Measurements from ENCODE around the gene SNX20.

SNX20 gene

GRCh38 chr16:50622643-50623369, 58.3 kb downstream of the SNX20 start (continued):
- TF ChIP-seq, protein P1, sequence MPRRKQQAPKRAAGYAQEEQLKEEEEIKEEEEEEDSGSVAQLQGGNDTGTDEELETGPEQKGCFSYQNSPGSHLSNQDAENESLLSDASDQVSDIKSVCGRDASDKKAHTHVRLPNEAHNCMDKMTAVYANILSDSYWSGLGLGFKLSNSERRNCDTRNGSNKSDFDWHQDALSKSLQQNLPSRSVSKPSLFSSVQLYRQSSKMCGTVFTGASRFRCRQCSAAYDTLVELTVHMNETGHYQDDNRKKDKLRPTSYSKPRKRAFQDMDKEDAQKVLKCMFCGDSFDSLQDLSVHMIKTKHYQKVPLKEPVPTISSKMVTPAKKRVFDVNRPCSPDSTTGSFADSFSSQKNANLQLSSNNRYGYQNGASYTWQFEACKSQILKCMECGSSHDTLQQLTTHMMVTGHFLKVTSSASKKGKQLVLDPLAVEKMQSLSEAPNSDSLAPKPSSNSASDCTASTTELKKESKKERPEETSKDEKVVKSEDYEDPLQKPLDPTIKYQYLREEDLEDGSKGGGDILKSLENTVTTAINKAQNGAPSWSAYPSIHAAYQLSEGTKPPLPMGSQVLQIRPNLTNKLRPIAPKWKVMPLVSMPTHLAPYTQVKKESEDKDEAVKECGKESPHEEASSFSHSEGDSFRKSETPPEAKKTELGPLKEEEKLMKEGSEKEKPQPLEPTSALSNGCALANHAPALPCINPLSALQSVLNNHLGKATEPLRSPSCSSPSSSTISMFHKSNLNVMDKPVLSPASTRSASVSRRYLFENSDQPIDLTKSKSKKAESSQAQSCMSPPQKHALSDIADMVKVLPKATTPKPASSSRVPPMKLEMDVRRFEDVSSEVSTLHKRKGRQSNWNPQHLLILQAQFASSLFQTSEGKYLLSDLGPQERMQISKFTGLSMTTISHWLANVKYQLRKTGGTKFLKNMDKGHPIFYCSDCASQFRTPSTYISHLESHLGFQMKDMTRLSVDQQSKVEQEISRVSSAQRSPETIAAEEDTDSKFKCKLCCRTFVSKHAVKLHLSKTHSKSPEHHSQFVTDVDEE (CRISPR knock-in tag; IDR thresholded peaks at IDR 0.05): no peak
- TF ChIP-seq TCF4 (CRISPR knock-in tag; IDR thresholded peaks at IDR 0.05; ENCODE audit: borderline replicate concordance): no peak

- ATAC-seq: no peak
Observed at GRCh38 chr16:50622029-50622428, 59.1 kb downstream of the SNX20 start.

More at GRCh38 chr16:50622029-50622428, 59.1 kb downstream of the SNX20 start:
- TF ChIP-seq CSDC2 (CRISPR knock-in tag; IDR thresholded peaks at IDR 0.05) (no peak), SNAI2 (CRISPR knock-in tag; IDR thresholded peaks at IDR 0.05) (no peak), ZNF565 (CRISPR knock-in tag; conservative IDR thresholded peaks at IDR 0.05; ENCODE audit: low read depth) (no peak), POU6F1 (CRISPR knock-in tag; IDR thresholded peaks at IDR 0.05; ENCODE audit: borderline replicate concordance, low read depth) (no peak), ISL1 (CRISPR knock-in tag; IDR thresholded peaks at IDR 0.05) (no peak), BACH2 (CRISPR knock-in tag; IDR thresholded peaks at IDR 0.05; ENCODE audit: borderline replicate concordance) (no peak)
- TF ChIP-seq, protein P2, sequence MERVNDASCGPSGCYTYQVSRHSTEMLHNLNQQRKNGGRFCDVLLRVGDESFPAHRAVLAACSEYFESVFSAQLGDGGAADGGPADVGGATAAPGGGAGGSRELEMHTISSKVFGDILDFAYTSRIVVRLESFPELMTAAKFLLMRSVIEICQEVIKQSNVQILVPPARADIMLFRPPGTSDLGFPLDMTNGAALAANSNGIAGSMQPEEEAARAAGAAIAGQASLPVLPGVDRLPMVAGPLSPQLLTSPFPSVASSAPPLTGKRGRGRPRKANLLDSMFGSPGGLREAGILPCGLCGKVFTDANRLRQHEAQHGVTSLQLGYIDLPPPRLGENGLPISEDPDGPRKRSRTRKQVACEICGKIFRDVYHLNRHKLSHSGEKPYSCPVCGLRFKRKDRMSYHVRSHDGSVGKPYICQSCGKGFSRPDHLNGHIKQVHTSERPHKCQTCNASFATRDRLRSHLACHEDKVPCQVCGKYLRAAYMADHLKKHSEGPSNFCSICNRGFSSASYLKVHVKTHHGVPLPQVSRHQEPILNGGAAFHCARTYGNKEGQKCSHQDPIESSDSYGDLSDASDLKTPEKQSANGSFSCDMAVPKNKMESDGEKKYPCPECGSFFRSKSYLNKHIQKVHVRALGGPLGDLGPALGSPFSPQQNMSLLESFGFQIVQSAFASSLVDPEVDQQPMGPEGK (CRISPR knock-in tag; IDR thresholded peaks at IDR 0.05; ENCODE audit: borderline replicate concordance): no peak
- TF ChIP-seq, protein P1 (CRISPR knock-in tag; IDR thresholded peaks at IDR 0.05): no peak

Measured in SK-N-SH treated with all-trans-retinoic acid at 6 μM for 48 hours (cell line).